HFF-Myc (cell line): ENCODE measurements around the gene TNIP2.

Experiments used
- DNase-seq: peaks from one replicate; pipeline ENCODE4 v3.0.0-alpha.2; 2011; ENCODE audit warnings: low read depth; ENCODE audit errors: extremely low read depth
- H3K4me3 ChIP-seq: replicated peaks from 2 replicates; pipeline ENCODE4 v1.5.1; 2011; ENCODE audit warnings: low read depth, mild to moderate bottlenecking, control low read depth, low read length
- CTCF ChIP-seq: IDR thresholded peaks from 2 replicates; pipeline ENCODE4 v1.5.1; 2012; ENCODE audit warnings: mild to moderate bottlenecking, low read depth, low read length, control low read depth; ENCODE audit errors: missing control alignments

Gene TNIP2

GRCh38 chr4:2745981-2746806 is 9.9 kb downstream of the TNIP2 start:
- no peak for DNase-seq
- H3K4me3 ChIP-seq, result no peak overlapping the region
- TF ChIP-seq CTCF, result no peak

- DNase-seq, result no peak
- no peak overlapping the region for H3K4me3 ChIP-seq
Measured at GRCh38 chr4:2745516-2745915, 10.6 kb downstream of the TNIP2 start.

GRCh38 chr4:2744576-2745270 is 11.4 kb downstream of the TNIP2 start:
- TF ChIP-seq CTCF, result no peak
- no peak for DNase-seq
- H3K4me3 ChIP-seq, result no peak overlapping the region

More at GRCh38 chr4:2745516-2745915, 10.6 kb downstream of the TNIP2 start:
- TF ChIP-seq CTCF, result no peak

GRCh38 chr4:2743518-2744445 is 12.4 kb downstream of the TNIP2 start:
- no peak for TF ChIP-seq CTCF
- DNase-seq, result no peak
- H3K4me3 ChIP-seq, result no peak overlapping the region

- H3K4me3 ChIP-seq, result no peak overlapping the region
- no peak for TF ChIP-seq CTCF
- no peak for DNase-seq
Measured at GRCh38 chr4:2742823-2743517, 13.2 kb downstream of the TNIP2 start.
